MM.1S (cell line): Measurements from ENCODE around the gene OVOL1.
A peak's percentile ranks its signal among the peaks of the same experiment; 100 is the strongest.

Experiments
- DNase-seq: peaks from one replicate; pipeline ENCODE4 v3.0.0-alpha.2; 2015
- H2AFZ ChIP-seq: fragments of 300-600 bp; sonication (generic); 2 replicates; pipeline ENCODE4 v1.6.0; 2016; ENCODE audit warnings: antibody characterized with exemption, low read length
- H3F3A ChIP-seq: fragments of 300-600 bp; sonication (generic); 2 replicates; pipeline ENCODE4 v1.6.1; 2016; ENCODE audit warnings: mild to moderate bottlenecking, antibody characterized with exemption, low read length, moderate library complexity, mixed read lengths; ENCODE audit not compliant: insufficient read depth
- H3K27ac ChIP-seq: fragments of 300-600 bp; sonication (generic); 2 replicates; pipeline ENCODE4 v1.5.1; 2016; ENCODE audit warnings: mild to moderate bottlenecking, low read length
- H3K27me3 ChIP-seq: fragments of 300-600 bp; sonication (generic); replicated peaks from 2 replicates; pipeline ENCODE4 v1.6.0; 2016; ENCODE audit warnings: low read length; ENCODE audit not compliant: insufficient read depth
- H3K36me3 ChIP-seq: fragments of 300-600 bp; sonication (generic); replicated peaks from 2 replicates; pipeline ENCODE4 v1.6.1; 2016; ENCODE audit warnings: mild to moderate bottlenecking, low read length, mixed read lengths; ENCODE audit not compliant: insufficient read depth
- H3K4me1 ChIP-seq: fragments of 300-600 bp; sonication (generic); 2 replicates; pipeline ENCODE4 v1.6.1; 2016; ENCODE audit warnings: low read length, mixed read lengths
- H3K4me2 ChIP-seq: fragments of 300-600 bp; sonication (generic); 2 replicates; pipeline ENCODE4 v1.6.0; 2016; ENCODE audit warnings: low read depth, low read length
- H3K4me3 ChIP-seq: fragments of 300-600 bp; sonication (generic); 2 replicates; pipeline ENCODE4 v1.5.1; 2016; ENCODE audit warnings: low read length, mixed read lengths
- H3K79me2 ChIP-seq: fragments of 300-600 bp; sonication (generic); 2 replicates; pipeline ENCODE4 v1.6.1; 2016; ENCODE audit warnings: mixed run types, low read length, mixed read lengths
- H3K9ac ChIP-seq: fragments of 300-600 bp; sonication (generic); 2 replicates; pipeline ENCODE4 v1.6.1; 2016; ENCODE audit warnings: low read length, mixed read lengths
- H3K9me2 ChIP-seq: fragments of 300-600 bp; sonication (generic); replicated peaks from 2 replicates; pipeline ENCODE4 v1.6.1; 2016; ENCODE audit warnings: mild to moderate bottlenecking, low read length, mixed read lengths; ENCODE audit not compliant: insufficient read depth
- H3K9me3 ChIP-seq: fragments of 300-600 bp; sonication (generic); replicated peaks from 2 replicates; pipeline ENCODE4 v1.6.1; 2016; ENCODE audit warnings: mild to moderate bottlenecking, low read length, mixed read lengths; ENCODE audit not compliant: insufficient read depth
- H4K20me1 ChIP-seq: fragments of 300-600 bp; sonication (generic); 2 replicates; pipeline ENCODE4 v1.6.1; 2016; ENCODE audit warnings: mild to moderate bottlenecking, low read length, moderate library complexity, mixed read lengths; ENCODE audit not compliant: insufficient read depth
- EZH2 ChIP-seq: fragments of 300-600 bp; sonication (generic); optimal IDR thresholded peaks from 2 replicates; pipeline ENCODE3; 2017; ENCODE audit warnings: low read depth, mild to moderate bottlenecking, antibody characterized with exemption, low read length, mixed read lengths
- EZH2phosphoT487 ChIP-seq: fragments of 300-600 bp; sonication (generic); IDR thresholded peaks from 2 replicates; pipeline ENCODE4 v1.6.1; 2018; ENCODE audit warnings: antibody characterized with exemption, low read length
- TF ChIP-seq, protein P1 (sequence below): fragments of 300-600 bp; sonication (generic); IDR thresholded peaks from 2 replicates; pipeline ENCODE4 v1.5.1; 2016; ENCODE audit warnings: antibody characterized with exemption, low read length, mixed read lengths

OVOL1 gene

DNA sequence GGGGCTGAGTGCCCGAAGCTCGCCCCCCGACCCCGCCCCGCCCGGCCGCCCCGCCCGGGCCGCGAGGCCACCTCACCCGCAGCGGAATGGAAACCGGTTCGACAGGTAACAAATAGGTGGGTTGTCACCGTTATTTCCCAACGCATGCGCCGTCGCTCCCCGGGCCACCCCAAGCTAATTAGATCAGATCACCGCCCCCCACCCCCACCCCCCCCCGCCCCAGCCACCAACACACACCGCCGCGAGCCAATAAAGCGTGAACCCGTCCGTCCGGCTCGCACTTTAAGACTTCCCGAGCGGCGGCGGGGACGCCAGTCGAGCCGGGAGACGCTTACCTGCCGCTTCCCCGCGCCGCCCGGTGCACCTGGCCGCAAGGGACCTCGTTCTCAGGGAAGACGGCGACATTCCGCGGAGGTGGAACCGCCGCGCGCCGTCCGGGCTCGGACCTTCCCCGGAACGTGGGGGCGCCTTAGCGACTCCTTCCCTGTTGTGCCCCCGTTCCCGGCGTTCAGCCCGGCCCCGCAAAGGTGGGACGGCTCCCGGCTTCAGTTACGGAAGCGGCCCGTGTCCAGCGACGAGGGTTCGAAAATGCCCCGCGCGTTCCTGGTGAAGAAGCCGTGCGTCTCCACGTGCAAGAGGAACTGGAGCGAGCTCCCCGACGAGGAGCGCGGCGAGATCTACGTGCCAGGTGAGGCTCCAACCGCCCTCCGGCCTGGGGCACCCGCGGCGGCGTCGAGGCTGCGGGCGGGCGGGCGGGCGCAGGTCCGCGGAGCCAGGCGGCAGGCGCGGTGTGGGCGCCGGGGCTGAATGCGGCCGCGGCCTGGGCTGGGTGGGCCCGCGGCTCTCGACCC, at the start of gene OVOL1:
TSS of gene OVOL1 (plus strand) at position 278 of the 851 bp plus-strand sequence. CDS start at position 589, 311 bp downstream.
- H3K9ac ChIP-seq = no peak within 1 kb of the TSS
- H3F3A ChIP-seq = peaks cover 13% of the 10 kb centered on the region
- H3K79me2 ChIP-seq = no peaks in the 10 kb centered on the region
- no peaks in the 10 kb centered on the region for H3K9me3 ChIP-seq
- H3K36me3 ChIP-seq = no peaks in the 10 kb centered on the region
- peaks cover 38% of the 10 kb centered on the region for H3K27me3 ChIP-seq
- H3K4me1 ChIP-seq = peaks cover 23% of the 10 kb centered on the region
- TF ChIP-seq, protein P1, sequence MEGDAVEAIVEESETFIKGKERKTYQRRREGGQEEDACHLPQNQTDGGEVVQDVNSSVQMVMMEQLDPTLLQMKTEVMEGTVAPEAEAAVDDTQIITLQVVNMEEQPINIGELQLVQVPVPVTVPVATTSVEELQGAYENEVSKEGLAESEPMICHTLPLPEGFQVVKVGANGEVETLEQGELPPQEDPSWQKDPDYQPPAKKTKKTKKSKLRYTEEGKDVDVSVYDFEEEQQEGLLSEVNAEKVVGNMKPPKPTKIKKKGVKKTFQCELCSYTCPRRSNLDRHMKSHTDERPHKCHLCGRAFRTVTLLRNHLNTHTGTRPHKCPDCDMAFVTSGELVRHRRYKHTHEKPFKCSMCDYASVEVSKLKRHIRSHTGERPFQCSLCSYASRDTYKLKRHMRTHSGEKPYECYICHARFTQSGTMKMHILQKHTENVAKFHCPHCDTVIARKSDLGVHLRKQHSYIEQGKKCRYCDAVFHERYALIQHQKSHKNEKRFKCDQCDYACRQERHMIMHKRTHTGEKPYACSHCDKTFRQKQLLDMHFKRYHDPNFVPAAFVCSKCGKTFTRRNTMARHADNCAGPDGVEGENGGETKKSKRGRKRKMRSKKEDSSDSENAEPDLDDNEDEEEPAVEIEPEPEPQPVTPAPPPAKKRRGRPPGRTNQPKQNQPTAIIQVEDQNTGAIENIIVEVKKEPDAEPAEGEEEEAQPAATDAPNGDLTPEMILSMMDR = no peak
- TF ChIP-seq EZH2phosphoT487 = no peak
- peak; percentile 96 for TF ChIP-seq EZH2
- H4K20me1 ChIP-seq = no peaks in the 10 kb centered on the region
- H3K9me2 ChIP-seq = no peaks in the 10 kb centered on the region
- H3K4me2 ChIP-seq = peak within 1 kb of the TSS; percentile 39
- H3K27ac ChIP-seq = no peak within 1 kb of the TSS
- H3K4me3 ChIP-seq = no peak within 1 kb of the TSS
- no peak within 1 kb of the TSS for H2AFZ ChIP-seq
- no peak for DNase-seq

DNA sequence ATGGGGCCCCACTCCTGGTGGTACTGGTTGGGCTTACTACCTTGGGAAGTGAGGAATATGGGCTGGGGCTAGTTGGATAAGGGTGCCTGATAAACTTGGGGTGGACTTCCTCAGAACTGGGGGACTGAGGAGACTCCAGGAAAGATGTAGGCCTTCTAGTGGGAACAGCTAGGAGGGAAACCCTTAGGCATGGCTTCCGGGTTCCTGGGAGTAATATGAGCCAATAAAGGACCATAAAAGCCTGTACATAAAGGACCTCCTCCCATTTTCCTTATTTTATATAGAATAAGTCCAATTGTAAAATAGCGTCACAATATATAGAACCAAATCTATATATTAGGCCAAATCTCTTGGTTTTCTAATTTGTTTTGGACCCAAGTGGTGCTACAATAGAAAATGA, 47.8 kb upstream of the OVOL1 start:
- H3K27ac ChIP-seq = no peak overlapping the region
- no peaks in the 10 kb centered on the region for H3K9me2 ChIP-seq
- no peak overlapping the region for H2AFZ ChIP-seq
- H3K9ac ChIP-seq = no peak overlapping the region
- no peaks in the 10 kb centered on the region for H3K79me2 ChIP-seq
- no peak overlapping the region for H3K4me2 ChIP-seq
- no peaks in the 10 kb centered on the region for H3K36me3 ChIP-seq
- H3K9me3 ChIP-seq = no peaks in the 10 kb centered on the region
- TF ChIP-seq, protein P1 = no peak
- TF ChIP-seq EZH2phosphoT487 (no peak), EZH2 (no peak)
- H4K20me1 ChIP-seq = no peaks in the 10 kb centered on the region
- peaks cover 10% of the 10 kb centered on the region; the same call in 1 of the 2 replicates for H3K27me3 ChIP-seq
- peaks cover under 1% of the 10 kb centered on the region; the same call in 1 of the 2 replicates for H3K4me1 ChIP-seq
- no peaks in the 10 kb centered on the region for H3F3A ChIP-seq
- no peak overlapping the region for H3K4me3 ChIP-seq
- no peak for DNase-seq

DNA sequence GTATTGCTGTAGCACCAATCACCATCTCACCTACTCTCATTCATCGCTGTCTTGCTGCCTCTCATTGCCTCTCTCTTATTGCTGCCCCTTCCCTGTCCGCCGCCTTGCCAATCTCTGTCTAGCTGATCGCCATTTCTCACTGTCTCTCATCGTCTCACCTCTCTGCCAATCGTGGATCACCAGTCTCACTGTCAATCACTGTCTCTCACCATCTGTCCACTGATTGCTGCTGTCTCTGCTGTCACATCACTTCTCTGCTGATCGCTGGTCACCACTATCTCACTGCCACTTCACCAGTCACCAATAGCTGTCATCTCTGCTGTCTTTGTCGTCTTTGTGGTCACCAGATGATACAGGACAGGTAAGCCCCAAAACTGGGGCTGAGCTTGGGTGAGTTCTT, 45.7 kb upstream of the OVOL1 start:
- H3K4me3 ChIP-seq = no peak overlapping the region
- no peaks in the 10 kb centered on the region for H3K36me3 ChIP-seq
- no peaks in the 10 kb centered on the region for H3K9me3 ChIP-seq
- H3K4me2 ChIP-seq = no peak overlapping the region
- peaks cover 16% of the 10 kb centered on the region; the same call in 1 of the 2 replicates for H3K27me3 ChIP-seq
- H4K20me1 ChIP-seq = no peaks in the 10 kb centered on the region
- H3K9ac ChIP-seq = no peak overlapping the region
- no peak overlapping the region for H2AFZ ChIP-seq
- H3F3A ChIP-seq = no peaks in the 10 kb centered on the region
- H3K27ac ChIP-seq = no peak overlapping the region
- DNase-seq = no peak
- TF ChIP-seq EZH2 (no peak), EZH2phosphoT487 (no peak)
- TF ChIP-seq, protein P1 = no peak
- H3K4me1 ChIP-seq = peaks cover 7% of the 10 kb centered on the region; the same call in 1 of the 2 replicates
- H3K79me2 ChIP-seq = no peaks in the 10 kb centered on the region
- no peaks in the 10 kb centered on the region for H3K9me2 ChIP-seq
